ENCODE data around the gene PRLHR. TPM values are rescaled to one million over a fixed set of nuclear protein-coding genes. Genes with fewer than 3 reads are reported as not detected.

The PRLHR gene
- total and polyA plus RNA-seq, 2 of the 13 experiments (the other 11 are each of a cell fraction or from before 2014, with no cell fraction given) = not detected

DNA sequence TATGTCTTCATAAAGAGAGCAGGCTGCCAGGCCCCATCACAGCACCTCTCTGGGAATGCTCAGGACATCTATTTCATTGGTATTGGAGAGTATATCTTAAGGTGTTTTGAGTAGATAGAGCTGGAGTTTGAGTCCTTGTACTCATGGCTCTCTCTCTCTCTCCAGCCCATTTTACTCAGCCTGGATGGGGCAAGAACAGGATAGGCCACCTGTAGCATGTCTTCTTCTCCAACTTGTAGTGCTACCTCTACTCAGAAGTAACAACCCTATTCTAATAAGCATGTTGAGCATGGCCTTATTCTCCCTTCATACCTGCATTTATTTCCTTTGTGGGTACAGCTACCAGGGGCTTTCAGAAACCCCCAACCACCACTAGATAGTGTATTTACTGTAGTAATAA is 21.9 kb downstream of the PRLHR start (continued):
- TF ChIP-seq TSC22D2 (CRISPR knock-in tag; IDR thresholded peaks at IDR 0.05; ENCODE audit: borderline replicate concordance) = no peak

DNA sequence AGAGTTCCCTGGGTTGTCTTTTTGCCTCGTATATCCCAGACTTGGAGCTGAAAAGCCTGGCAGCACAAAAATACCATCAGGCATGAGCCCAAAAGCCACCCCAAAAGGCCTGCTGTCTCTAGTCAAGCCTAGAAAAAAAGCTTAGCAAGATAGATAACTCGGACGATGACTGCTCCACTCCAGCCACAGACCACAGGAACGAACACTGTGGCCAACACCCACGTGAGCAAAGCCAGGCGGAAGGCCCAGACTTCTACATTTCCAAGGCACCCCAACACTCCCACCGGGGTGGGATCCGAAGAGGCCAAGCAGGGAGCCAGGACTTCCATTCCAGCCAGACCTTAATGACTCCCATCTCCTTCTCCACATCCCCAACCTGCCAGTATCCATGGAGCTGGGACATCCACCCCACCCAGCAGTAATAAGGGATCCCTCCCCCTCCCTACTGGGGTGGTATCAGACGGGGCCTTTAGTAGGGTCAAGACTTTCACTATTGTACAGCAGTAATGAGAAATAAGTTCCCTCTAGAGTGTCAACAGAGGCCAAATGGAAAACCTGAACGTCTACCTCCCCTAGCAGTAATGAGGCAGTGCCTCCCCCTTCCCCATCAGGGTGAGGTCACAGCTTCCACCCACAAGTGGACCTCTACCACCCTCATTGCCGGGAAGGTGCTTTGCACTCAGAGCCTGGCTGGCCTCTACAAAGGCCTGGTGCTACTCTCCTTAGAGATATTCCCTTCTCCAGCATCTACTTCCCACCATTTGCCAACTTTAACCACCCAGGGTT is 23.0 kb downstream of the PRLHR start:
- WGBS (ENCODE audit: low lambda C conversion rate) = 7% methylated on average over 7 of the region's 11 CpGs
- H3K27ac ChIP-seq (ENCODE audit: extremely low read length, insufficient read depth, low read length) = no peak overlapping the region
- H3K4me2 ChIP-seq (ENCODE audit: low read depth, low read length) = no peak overlapping the region
- no peak for TF ChIP-seq TBX2 (CRISPR knock-in tag; IDR thresholded peaks at IDR 0.05; ENCODE audit: borderline replicate concordance)
- TF ChIP-seq PRMT3 (CRISPR knock-in tag; IDR thresholded peaks at IDR 0.05; ENCODE audit: borderline replicate concordance, low read depth) = no peak
- TF ChIP-seq ZNF839 (CRISPR knock-in tag; IDR thresholded peaks at IDR 0.05; ENCODE audit: borderline replicate concordance) = no peak
- TF ChIP-seq ZNF282 (IDR thresholded peaks at IDR 0.05; ENCODE audit: partially characterized antibody) = no peak
- TF ChIP-seq IRF2 (CRISPR knock-in tag; IDR thresholded peaks at IDR 0.05) = no peak
- TF ChIP-seq HMGA1 (CRISPR knock-in tag; conservative IDR thresholded peaks at IDR 0.05) = no peak
- TF ChIP-seq, protein P1, sequence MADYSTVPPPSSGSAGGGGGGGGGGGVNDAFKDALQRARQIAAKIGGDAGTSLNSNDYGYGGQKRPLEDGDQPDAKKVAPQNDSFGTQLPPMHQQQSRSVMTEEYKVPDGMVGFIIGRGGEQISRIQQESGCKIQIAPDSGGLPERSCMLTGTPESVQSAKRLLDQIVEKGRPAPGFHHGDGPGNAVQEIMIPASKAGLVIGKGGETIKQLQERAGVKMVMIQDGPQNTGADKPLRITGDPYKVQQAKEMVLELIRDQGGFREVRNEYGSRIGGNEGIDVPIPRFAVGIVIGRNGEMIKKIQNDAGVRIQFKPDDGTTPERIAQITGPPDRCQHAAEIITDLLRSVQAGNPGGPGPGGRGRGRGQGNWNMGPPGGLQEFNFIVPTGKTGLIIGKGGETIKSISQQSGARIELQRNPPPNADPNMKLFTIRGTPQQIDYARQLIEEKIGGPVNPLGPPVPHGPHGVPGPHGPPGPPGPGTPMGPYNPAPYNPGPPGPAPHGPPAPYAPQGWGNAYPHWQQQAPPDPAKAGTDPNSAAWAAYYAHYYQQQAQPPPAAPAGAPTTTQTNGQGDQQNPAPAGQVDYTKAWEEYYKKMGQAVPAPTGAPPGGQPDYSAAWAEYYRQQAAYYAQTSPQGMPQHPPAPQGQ (CRISPR knock-in tag; IDR thresholded peaks at IDR 0.05; ENCODE audit: borderline replicate concordance) = no peak
- TF ChIP-seq, protein P2, sequence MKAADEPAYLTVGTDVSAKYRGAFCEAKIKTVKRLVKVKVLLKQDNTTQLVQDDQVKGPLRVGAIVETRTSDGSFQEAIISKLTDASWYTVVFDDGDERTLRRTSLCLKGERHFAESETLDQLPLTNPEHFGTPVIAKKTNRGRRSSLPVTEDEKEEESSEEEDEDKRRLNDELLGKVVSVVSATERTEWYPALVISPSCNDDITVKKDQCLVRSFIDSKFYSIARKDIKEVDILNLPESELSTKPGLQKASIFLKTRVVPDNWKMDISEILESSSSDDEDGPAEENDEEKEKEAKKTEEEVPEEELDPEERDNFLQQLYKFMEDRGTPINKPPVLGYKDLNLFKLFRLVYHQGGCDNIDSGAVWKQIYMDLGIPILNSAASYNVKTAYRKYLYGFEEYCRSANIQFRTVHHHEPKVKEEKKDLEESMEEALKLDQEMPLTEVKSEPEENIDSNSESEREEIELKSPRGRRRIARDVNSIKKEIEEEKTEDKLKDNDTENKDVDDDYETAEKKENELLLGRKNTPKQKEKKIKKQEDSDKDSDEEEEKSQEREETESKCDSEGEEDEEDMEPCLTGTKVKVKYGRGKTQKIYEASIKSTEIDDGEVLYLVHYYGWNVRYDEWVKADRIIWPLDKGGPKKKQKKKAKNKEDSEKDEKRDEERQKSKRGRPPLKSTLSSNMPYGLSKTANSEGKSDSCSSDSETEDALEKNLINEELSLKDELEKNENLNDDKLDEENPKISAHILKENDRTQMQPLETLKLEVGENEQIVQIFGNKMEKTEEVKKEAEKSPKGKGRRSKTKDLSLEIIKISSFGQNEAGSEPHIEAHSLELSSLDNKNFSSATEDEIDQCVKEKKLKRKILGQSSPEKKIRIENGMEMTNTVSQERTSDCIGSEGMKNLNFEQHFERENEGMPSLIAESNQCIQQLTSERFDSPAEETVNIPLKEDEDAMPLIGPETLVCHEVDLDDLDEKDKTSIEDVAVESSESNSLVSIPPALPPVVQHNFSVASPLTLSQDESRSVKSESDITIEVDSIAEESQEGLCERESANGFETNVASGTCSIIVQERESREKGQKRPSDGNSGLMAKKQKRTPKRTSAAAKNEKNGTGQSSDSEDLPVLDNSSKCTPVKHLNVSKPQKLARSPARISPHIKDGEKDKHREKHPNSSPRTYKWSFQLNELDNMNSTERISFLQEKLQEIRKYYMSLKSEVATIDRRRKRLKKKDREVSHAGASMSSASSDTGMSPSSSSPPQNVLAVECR (CRISPR knock-in tag; IDR thresholded peaks at IDR 0.05; ENCODE audit: borderline replicate concordance) = no peak
- no peak for TF ChIP-seq PHF21A (CRISPR knock-in tag; IDR thresholded peaks at IDR 0.05)
- TF ChIP-seq NPAS2 (CRISPR knock-in tag; IDR thresholded peaks at IDR 0.05; ENCODE audit: borderline replicate concordance) = no peak
- no peak for TF ChIP-seq ZNF766 (CRISPR knock-in tag; IDR thresholded peaks at IDR 0.05; ENCODE audit: borderline replicate concordance)
- no peak for TF ChIP-seq SNAI1 (CRISPR knock-in tag; IDR thresholded peaks at IDR 0.05; ENCODE audit: borderline replicate concordance)
- TF ChIP-seq ATM (IDR thresholded peaks at IDR 0.05; ENCODE audit: borderline replicate concordance) = no peak
- TF ChIP-seq ZNF292 (CRISPR knock-in tag; IDR thresholded peaks at IDR 0.05; ENCODE audit: borderline replicate concordance, low read depth) = no peak

More for the DNA sequence above, 23.0 kb downstream of the PRLHR start:
- H3K9me3 ChIP-seq (ENCODE audit: low read length) = no peaks in the 10 kb centered on the region
- no peaks in the 10 kb centered on the region for H3K36me3 ChIP-seq (replicated peaks in 1 of 2; ENCODE audit: control insufficient read depth in 1 of 2, insufficient read depth in 2 of 2, low read length in 2 of 2)
- intact Hi-C loops (cut with micrococcal nuclease; ENCODE audit: unreplicated experiment) = no loop called here
- H4K20me1 ChIP-seq (ENCODE audit: insufficient read depth, low read length) = no peaks in the 10 kb centered on the region
- no peak overlapping the region for H3K4me3 ChIP-seq (replicated peaks in 1 of 3; ENCODE audit: insufficient read depth in 1 of 3, low read depth in 2 of 3, low read length in 3 of 3)
- ATAC-seq (no peak), DNase-seq (ENCODE audit: low spot score) (no peak), FAIRE-seq (no peak)
- peaks cover 0 to 21% of the 10 kb centered on the region in 2 experiments; a peak in 2 of 5 replicates for H3K27me3 ChIP-seq (ENCODE audit: control insufficient read depth in 1 of 2, insufficient read depth in 2 of 2, low read length in 2 of 2)
- in situ Hi-C loops (cut with HindIII; ENCODE audit: extremely low pct_ligation_motif_present, low pct_unique_long_range_greater_than_20kb) = loop anchor here (10.0 kb wide), 1 partner anchor 232 kb away; no protein-coding TSS in a partner anchor
- H2AFZ ChIP-seq (ENCODE audit: low read length) = no peak overlapping the region
- H3K9ac ChIP-seq (ENCODE audit: insufficient read depth, low read depth, low read length) = no peak overlapping the region
- peaks cover 6% of the 10 kb centered on the region for H3K4me1 ChIP-seq (ENCODE audit: insufficient read depth, low read length)
- POLR2A ChIA-PET = no interaction called here
- CTCF ChIA-PET (ENCODE audit: low intra/inter-chr PET ratio, low total read pairs) = no interaction called here
- H3K79me2 ChIP-seq (ENCODE audit: insufficient read depth, low read length) = no peaks in the 10 kb centered on the region
- BruUV-seq (replicated peaks) = no TSS peak

All from HepG2 (cell line).